Ammon's horn (tissue), 1 donor: ENCODE measurements around the gene MSI2.

Source experiments
- DNase-seq: peaks from one replicate; pipeline ENCODE4 v3.0.0-alpha.2; 2016; ENCODE audit warnings: low spot score

MSI2 gene

DNA sequence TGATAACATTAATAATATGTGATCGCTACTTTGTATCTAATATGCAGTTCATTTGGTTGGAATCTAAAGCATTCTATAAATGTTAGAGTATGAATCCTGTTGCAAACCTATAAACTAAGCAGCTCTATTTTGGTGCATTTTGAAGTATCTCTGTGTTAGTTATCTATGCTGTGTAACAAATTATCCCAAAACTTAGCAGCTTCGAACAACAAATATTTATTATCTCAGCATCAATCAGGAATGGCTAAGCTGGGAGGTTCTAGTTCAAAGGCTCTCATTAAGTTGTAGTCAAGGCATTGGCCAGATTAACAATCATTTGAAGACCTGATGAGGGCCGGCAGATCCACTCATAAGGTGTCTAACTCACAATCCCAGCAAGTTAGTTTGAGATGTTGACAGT is 10.1 kb upstream of the MSI2 start:
- no peak for DNase-seq

DNA sequence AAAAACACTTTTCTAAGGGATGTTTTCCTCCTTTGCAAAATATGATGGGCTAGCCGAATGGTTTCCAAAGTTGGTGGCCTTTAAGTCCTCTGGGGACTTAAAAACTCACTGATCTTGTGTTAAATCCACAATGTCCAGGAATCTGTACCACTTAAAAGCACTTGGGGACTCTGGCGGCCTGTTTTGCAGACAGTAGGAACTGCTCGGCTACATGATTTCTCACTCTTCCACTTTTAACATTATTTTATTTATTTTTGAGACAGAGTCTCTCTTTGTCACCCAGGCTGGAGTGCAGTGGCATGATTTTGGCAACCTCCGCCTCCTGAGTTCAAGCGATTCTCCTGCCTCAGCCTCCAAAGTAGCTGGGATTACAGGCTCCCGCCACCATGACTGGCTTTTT is 9.1 kb upstream of the MSI2 start:
- no peak for DNase-seq

DNA sequence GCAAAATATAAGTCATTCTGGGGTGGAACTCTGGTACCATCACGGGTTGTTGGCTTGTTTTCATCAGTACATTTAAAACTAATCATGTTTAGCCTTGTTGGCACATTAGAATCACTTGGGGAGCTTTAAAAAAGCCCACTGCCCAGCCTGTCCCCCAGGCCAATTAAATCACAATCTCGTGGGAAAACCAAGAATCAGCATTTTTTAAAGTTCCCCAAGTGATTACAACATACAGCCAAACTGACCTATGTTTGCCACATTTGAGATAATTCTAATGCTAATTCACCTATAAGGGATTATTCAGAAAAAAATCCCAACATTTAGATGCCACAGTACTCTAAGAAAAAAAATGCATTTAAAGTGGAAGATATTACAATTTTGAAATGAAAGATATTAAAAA is 8.4 kb upstream of the MSI2 start:
- DNase-seq = no peak

DNA sequence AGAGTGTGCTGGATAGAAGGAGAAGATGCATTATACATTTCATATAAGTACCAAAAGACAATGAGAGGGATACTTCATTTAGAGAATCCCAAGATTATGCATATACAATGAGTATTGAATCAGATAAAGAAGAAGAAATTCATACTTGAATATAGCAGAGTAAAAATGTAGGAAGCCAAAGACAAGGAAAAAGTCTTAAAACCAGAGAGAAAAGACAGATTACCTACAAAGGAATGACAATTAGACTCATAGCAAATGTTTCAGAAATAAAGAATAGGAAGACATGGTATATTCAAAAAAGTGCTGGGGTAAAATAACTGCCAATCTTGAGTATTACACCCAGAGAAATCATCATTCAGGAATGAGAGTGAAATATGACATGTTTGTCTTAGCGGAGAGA is 6.8 kb upstream of the MSI2 start:
- no peak for DNase-seq

DNA sequence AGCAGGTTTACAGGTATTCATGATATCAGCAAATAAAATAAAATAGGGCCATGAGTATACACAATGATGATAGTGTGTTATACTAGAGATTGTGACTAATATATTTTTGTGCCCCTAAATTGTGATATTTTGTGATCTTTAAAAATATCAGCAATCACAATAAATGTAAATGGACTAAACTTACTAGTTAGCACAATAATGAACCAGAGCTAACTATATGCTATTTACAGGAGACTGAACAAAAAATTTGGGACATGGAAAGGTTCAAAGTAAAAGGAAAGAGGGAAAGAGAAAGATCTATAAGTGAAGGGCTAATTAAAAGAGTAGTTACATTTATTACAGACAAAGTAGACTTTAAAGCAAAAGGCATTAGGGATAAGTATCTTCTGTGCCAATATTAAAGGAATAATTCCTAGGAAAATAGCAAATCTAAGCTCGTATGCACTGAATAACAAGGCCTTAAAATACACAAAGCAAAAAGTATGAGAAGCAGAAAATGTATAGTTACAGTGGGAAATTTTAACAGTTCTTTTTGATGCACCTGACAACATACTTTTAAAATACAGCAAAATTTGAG is 5.0 kb upstream of the MSI2 start:
- no peak for DNase-seq

DNA sequence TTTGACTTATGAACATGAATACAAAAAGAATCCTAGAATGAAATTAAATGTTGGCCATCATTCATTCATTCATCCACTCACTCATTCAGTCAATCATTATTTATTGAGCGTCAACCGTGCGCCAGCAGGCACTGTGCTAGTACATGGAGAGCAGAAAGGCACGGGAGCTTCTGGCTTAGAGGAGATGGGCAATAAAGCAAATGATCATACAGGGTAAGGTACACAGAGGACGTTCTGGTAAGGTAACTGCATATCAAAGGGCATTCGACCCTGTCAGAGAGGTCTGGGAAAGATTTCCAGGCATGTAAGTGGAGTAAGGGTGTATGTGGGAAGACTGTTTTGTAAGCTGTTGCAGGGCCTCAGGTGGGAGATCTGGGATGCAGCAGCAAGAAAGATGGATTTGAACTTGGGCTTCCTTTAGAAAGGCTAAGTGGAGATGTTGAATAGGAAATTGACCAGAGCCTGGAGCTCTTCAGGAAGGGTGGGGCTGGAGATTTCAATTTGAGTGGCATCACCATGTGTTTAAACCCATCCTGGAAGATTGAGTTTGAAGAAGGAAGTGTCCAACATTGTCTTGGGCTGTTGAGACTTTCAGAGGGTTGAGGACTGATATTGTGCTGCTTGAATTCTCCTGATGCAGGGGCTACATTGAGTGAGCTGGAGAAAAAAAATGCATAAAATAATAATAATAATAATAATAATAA is 2.8 kb upstream of the MSI2 start:
- no peak for DNase-seq

DNA sequence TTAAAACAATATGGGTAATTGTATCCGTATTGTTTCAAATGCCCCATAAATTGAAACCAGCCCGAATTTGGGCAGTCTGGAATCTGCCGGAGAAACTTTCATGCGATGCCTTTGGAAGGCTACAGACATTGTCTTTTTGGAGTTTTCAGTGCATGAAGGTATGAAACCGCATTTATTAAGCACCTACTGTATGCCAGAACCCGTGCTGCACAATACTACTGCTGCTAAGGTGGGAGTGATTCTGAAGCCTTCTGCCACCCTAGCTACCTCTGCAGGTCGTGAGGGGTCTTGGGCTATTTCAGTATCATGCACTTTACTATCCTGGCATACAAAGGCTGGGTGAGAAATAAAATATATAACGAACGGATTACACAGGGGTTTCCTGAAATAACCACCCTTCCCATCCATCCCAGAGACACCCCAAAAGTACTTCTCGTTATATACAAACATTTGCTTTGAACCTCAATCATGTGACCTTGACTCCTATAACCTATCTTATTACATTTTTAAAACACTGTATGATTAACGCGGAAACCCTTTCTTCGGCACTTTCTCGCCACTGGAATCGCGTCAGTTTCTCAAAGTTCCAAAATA is 1.0 kb upstream of the MSI2 start:
- no peak for DNase-seq

DNA sequence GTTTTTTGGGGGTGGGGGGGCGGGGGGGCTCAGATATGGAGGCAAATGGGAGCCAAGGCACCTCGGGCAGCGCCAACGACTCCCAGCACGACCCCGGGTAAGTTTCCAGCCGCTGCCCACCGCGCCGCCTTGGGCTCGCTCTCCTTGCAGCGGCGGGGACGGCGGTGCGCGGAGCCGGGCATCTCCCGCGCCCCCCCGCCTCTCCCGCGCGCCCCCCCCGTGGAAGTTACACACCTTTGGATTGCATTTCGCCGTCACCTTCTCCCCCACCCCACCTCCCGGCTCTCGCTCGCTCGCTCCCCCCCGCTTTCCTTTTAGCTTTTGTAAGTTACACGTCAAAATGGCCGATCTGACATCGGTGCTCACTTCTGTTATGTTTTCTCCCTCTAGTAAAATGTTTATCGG is 387 bp downstream of the MSI2 start:
- DNase-seq = peak; percentile 37

DNA sequence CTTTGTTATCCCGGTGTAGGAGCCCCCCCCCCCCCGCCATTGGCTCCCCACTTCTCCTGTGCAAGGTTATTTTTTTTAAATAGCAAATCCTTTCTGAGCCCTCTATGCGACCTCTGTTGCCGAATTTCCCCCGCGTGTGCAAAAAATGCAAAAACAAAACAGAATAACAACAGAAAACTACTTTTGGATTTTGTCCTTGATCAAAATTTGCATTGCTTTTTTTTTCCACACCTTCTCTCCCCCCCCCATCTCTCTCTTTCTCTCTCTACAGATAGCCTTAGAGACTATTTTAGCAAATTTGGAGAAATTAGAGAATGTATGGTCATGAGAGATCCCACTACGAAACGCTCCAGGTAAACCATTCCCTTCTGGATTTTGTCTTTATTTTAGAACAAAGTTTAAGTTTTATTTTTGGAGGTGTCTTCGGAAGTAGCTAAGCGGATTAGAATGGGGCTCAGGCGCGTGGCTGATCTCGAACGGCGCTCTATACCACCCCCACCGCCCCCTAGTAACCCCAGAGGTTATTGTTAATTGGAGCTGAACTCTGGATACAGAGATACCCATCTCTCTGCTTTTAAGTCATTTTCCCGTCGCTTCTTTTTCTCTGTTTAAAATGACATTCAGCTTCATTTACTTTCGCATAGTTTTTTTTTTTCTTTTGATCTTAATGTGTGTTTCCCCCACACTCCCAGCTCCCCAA is 1.0 kb downstream of the MSI2 start:
- no peak for DNase-seq

DNA sequence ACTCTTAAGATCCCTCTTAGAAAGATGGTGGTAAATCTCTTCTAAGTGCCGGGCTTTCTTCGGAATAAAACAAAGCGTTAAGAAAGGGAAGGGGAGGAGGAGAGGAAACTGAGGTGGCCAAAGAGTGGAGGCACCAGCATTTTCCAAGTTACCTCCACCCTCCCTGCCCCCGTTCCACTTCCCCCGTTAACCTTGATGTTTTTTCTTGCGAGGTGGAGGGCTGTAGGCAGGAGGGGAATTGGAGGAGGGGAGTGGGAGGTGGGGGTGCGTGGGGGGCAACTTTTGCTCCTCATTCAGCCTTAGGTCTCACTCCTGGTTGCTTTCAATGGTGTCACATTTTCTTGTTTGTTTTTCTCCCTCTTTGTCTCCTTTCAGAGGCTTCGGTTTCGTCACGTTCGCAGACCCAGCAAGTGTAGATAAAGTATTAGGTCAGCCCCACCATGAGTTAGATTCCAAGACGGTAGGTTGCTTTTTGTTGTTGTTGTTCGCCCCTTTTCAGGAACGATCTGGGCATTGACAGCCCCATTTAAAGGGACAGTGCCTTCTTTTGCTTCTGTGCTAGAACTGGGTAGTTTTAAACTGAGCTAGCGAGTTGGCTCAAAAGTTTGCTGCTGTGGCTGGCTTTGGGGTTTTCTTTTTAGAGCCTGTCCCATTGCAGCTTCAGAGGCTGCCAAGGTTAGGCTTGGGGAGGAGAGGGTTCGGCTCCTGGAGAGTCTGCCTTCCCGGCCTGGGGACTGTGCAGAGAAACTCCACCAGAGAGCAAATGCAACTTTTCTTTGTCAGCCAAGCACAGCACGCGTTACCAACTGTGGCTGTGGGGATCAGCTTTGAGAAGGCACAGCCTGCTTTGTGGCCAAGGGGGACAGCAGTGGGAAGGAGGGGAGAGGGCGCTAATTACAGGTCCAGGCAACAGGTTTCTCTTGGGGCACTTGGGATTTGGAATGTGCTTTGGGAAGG is 1.9 kb downstream of the MSI2 start:
- DNase-seq = peak; percentile 32

DNA sequence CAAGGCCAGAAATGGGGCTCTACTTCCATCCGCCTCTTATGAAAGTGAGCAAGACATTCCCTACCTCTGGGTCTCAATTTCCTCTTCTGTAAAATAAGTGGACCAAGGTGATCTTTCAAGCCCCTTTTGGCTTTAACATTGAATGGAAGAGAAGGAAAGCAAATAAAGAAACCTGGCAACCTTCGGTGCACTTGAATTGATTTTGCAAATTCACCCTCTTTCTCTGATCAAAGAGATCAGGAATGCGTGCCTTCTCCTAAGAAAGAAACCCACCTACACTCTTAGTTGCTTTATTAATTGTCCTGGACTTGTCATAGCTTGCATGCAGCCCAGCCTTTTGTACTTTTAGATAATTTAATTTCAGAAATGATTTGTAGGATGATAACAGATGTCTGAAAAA is 3.0 kb downstream of the MSI2 start:
- DNase-seq = no peak

DNA sequence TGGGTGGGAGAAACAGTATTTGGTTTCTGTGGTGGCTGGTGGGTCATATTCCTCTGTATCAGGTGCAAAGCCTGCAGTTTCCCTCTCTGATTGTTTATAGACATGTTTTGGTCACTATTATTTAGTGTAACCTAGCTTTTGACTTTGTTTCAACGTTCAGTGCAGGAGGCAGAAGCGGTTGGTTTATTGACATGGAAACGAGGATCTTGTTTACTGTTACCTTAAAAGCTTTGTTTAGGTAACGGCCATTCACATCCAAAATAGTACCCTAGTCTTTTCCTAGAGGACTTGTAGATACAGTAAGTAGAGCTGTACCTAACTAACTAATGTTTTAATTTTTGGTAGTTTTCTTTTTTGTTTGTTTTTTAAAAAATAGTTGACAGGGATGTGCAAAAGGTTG is 3.5 kb downstream of the MSI2 start:
- DNase-seq = no peak

DNA sequence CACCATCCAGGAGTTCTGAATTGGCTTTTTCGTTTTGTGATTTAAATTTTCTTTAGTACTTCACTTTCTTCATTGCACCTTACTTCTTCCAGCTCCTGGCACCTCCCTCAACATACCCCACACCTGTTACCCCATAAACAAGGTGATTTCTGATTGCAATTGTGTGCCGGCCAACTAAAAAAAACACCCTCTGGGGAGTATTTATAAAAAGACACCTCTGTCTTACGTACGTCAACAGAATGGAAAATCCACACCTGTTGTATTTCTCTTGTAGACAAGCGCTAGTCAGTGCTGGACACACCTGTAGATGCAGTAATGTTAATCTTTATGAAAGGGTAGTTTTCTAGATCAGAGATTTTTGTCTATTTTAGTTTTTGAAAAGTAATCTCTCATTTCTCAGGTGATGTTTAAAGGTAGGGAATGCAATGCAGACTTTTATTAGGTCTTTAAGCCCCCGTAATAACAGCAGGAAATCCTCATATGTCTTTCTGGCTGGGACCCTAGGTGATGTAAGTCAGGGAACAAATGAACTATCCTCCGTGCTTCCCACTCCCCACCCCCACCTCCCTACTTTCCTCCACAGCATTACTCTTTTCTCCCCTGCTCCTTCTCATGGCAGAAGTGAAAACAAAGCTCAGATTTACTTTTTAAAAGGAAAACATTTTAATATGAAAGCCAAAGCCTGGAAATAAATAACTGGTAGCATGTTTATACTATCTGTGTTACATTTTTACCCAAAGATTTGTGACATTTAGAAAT is 4.2 kb downstream of the MSI2 start:
- no peak for DNase-seq

DNA sequence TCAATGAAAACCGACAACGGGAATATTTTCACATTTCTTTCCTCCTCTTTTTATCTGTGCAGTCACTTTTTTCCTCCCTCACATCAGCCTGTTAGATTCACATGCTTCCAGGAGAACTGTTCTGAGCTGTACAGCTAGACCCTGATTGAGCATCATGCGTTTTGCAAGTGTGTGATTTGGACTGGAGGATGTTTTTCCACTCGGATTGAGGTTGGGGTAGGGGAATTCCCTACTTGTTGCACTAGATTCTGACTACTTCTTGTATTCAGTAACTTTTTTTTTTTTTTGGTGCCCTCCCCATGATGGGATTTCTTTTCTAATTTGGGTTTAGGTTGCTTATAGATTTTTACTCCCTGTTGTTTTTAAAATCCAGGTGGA is 4.8 kb downstream of the MSI2 start:
- no peak for DNase-seq

DNA sequence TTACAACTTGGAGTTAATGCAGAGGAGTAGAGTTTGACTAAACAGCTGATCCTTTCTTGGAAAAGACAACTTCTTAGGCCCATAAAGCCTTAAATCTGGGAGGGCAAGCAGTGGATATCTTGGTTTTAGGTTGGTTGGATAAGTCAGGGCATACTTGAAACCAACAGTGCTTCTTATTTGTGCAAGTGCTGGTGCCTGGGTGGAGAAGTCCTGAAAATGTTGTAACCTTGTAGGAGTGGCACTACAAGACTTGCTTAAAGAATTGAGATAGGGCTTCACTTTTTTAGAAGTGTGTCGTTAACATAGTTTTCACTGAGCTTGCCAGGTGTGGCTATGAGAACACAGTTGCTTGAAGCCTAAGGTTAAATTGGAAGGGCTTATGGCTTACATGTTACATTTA is 6.2 kb downstream of the MSI2 start:
- no peak for DNase-seq

DNA sequence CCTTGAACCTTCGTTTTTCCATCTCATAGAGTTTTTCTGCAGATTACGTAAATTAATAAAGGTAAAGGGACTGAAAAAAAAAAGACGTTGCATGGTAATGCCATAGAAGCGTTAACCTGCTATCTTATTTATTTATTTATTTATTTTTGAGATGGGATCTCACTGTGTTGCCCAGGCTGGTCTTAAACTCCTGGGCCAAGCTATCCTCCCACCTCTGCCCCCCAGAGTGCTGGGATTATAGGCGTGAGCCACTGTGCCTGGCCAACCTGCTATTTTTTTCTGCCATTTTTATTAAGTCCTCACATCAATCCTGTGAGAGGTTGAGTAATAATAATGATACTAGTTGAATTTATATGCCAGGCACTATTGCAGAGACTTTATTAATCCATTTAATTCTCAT is 7.9 kb downstream of the MSI2 start:
- DNase-seq = no peak

DNA sequence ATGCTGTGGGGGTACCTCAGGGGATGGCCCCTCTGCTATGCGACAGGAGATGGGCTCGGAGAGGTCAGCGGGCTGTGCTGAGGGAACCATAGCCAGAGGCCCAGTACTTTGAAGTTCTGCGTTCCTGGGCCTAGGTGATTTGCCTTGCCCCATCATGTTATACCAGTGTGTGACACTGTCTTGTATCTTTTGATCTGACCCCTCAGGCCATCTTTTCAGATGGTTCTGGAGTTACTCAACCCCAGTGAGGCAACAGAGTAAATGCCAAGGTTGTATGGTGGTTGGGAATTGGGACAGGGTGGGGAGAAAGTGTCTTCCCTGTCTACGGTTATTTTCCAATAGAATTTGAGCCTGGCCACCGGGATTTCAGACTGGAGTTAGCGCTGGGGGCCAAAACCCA is 8.5 kb downstream of the MSI2 start:
- DNase-seq = no peak

DNA sequence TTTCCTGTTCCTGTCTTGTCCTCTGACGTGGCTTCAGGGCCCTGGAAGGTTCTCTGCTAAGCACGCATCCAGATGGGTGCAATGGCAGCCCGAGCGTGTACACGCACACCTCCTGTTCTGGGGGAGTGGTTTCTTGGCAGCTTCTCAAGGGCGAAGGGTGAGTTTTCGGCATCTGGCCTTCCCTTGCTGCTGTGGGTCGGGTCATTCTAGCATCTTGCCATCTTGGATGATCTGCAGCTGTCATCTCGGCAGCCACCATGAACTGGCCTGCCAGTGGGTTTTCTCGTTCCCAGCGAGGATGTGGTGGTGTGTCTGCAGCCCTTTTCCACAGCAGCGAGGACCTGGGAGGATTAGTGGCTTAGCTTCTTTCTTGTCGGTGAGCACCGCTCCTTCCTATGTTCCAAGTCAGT is 10.6 kb downstream of the MSI2 start:
- no peak for DNase-seq

DNA sequence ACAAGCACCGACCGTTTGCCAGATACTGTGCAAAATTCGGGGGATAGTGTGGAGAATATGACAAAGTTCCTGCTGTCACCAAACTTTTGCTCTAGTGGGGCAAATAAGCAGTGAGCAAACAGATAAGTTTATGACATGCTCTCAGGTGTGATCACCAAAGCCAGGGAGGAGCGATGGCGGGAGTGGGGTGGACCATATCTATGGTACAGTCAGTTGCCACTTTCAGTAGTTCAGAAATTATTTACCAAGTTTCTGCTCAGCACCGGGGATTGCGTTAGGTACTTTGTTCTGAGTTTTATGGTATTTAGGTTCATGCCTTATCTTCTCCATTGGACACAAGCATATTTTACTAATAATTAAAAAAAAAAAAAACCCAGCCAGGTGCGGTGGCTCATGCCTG is 11.9 kb downstream of the MSI2 start:
- no peak for DNase-seq

DNA sequence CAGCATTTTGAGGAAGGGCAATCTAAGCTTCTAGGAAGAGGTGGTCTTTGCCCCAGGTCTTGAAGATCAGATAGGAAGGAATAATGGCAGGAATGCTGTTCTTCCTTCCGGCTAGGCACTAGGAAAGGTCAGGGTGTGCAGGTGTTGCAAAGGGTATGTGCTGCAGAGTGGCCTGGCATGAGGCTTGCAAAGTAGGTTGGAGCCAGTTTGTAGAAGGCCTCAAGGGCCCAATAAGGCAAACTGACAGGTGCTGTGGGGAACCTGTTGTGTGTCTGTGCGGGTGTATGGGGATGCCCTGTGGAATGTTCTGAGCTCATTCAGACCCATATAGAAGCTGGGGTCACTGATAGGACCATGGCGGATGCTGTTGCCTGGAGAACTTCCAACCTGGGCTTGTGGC is 12.7 kb downstream of the MSI2 start:
- DNase-seq = no peak

DNA sequence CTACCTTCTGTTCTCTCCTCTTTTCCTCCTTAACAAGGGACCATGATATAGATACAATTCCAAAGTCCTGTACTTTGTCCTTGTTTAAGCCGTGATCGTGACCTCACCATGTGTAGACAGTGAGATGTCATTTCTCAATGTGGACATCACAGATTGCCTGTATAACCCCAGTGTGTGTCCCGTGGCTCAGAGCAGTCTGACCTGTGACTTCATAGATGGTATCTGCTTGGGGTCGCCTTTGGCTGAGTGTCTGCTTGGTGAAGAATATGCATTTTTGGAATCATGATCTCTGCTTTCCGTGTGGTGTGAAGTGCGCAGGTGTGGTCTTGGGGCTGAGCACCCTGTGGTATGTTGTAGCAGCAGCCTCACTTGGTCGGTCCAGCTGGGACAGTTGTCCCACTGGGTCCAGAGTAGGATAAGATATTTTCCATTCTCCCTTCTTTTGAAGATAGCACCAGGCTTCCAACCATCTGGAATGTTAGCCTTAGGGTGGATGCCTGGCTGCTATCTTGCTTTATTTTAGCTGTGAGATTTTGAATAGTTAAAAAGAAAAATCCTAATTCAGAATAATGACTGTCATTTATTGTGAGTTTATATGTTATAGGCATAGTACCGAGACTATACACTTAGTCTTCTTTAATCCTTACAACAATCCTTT is 13.4 kb downstream of the MSI2 start:
- no peak for DNase-seq
